Hematopoietic multipotent progenitor cell treated with erythropoietin and hydrocortisone succinate and interleukin-3 and kit ligand, for 4 days (in vitro differentiated cells): ENCODE data around the gene PRPF31.
"Not testable (repeated sequence)": the region's sequence is repeated elsewhere in the genome, so short reads cannot be mapped to it uniquely, and the experiment has no call there.

ENCODE experiments used
- DNase-seq: peaks from one replicate; pipeline ENCODE4 v3.0.0-alpha.2; 2015

Gene PRPF31

GRCh38 chr19:54115109-54116063 lies at the start of gene PRPF31, which contains the start of gene TFPT:
Gene PRPF31, plus strand, starts transcription at chr19:54115754. Its CDS starts 2,525 bp downstream, at chr19:54118279.
Gene TFPT, minus strand, starts transcription at chr19:54115657. Its CDS starts 388 bp downstream, at chr19:54115269.
- DNase-seq, result peak; percentile 99

- no peak for DNase-seq
Observed at GRCh38 chr19:54069470-54069869, 46.1 kb upstream of the PRPF31 start.

GRCh38 chr19:54073829-54074228 lies 41.7 kb upstream of the PRPF31 start:
- no peak for DNase-seq

GRCh38 chr19:54074851-54075250 lies 40.7 kb upstream of the PRPF31 start:
- no peak for DNase-seq

GRCh38 chr19:54077334-54077733 lies 38.2 kb upstream of the PRPF31 start:
- peak; percentile 67 for DNase-seq

DNA sequence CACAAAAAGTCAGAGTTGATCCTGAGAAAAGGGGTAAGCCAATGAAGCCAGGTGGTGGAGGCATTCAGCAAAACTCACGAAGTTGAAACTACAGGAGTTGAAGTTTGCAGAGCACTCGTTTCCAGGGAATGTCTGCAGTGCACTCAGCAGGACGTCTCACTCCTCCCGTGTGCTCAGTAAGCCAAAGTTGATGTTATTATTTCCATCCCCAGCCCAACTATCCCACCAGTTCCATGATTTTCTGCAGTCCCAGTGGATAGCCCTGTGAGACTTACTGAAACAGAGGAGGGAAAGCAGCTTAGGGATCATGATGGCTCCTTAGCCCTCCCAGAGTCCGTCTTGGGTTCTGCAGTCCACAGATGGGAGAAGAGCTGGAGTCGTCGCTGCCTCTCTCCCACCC lies 34.5 kb upstream of the PRPF31 start, which contains the start of gene TARM1:
TSS of gene TARM1 (minus strand) at position 334 of the 400 bp plus-strand sequence. CDS start at position 309, 25 bp downstream.
- no peak for DNase-seq

GRCh38 chr19:54084410-54084809 lies 31.1 kb upstream of the PRPF31 start:
- no peak for DNase-seq

- peak; percentile 56 for DNase-seq
Observed at GRCh38 chr19:54094426-54095000, 21.0 kb upstream of the PRPF31 start.

- no peak for DNase-seq
Observed at GRCh38 chr19:54095136-54095858, 20.3 kb upstream of the PRPF31 start.

DNA sequence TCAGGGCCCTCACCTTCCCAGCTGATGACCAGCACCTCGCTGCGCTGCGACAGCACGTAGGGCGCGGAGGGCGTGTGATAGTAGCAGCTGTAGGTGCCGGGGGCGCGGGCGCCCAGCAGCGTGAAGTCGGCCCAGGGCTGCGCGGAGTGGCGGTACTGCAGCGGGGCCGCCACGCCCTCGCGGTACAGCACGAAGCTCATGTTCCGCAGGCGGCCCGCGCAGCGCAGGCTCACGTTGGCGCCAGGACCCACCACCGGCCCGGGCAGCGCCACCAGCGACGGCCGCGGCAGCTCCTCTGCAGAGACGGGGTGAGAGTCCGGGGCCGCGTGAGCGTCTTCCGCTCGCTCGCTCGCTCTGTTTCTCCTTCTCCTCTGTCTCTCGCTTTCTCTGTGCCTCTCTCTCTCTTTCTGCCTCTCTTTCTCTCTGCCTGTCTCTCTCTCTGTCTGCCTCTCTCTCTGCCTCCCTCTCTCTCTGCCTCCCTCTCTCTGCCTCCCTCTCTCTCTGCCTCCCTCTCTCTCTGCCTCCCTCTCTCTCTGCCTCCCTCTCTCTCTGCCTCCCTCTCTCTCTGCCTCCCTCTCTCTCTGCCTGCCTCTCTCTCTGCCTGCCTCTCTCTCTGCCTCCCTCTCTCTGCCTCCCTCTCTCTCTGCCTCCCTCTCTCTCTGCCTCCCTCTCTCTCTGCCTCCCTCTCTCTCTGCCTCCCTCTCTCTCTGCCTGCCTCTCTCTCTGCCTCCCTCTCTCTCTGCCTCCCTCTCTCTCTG lies 19.5 kb upstream of the PRPF31 start:
- peak; percentile 70 for DNase-seq

DNA sequence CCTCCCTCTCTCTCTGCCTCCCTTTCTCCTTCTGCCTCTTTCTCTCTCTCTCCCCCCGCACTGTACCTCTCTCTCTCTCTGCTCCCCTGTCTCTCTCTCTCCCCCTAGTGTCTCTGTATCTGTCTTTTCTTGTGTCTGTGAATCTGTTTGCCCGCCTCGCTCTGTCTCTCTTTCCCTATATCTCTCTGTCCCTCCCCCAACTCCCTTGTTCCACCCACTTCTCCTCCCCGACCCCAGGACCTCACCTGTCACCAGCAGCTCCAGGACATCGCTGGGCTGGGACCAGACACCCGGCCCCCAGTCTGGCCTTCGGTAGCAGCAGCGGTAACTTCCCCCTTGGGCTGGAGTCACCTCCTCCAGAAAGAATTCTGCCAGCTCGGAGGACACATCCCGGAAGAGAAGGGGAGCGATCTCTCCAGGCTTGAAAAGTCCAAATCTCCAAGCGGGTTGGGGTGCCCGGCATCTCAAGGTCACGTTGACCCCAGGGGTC lies 18.9 kb upstream of the PRPF31 start:
- peak; percentile 59 for DNase-seq

- DNase-seq, result no peak
Observed at GRCh38 chr19:54099190-54099902, 16.2 kb upstream of the PRPF31 start.

DNA sequence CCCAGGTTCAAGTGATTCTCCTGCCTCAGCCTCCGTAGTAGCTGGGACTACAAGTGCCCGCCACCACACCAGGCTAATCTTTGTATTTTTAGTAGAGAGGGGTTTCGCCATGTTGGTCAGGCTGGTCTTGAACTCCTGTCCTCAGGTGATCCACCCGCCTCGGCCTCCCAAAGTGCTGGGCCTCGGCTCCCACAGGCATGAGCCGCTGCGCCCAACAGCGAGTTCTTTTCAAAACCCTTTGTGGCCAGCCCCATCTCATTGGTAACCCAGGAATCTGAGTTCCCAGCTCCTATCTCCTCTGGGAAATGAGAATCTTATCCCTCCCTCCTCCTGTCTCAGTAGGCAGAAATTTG lies 15.7 kb upstream of the PRPF31 start:
- not testable (repeated sequence) for DNase-seq

DNA sequence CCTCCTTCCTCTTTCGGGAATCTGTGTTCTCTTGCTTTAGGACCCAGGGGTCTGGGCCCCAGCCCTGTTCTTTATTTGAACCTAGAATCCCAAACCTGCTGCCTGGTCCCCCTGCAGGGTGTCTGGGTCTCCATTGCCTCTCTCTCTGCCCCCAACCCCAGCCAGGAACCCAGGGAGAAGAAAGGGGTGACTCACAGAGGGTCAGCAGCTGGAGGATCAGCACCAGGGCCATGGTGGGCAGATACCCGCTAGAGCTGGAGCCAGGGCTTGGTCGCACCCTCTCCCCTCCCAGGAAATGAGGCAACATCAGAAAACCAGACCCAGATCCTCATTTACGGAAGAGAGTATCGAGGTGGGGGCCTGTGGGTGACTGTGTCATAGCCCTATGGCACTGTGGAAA lies 15.0 kb upstream of the PRPF31 start, which contains the start of gene OSCAR:
TSS of gene OSCAR (minus strand) at position 243 of the 400 bp plus-strand sequence. CDS start at position 232, 11 bp downstream.
- peak; percentile 52 for DNase-seq

DNA sequence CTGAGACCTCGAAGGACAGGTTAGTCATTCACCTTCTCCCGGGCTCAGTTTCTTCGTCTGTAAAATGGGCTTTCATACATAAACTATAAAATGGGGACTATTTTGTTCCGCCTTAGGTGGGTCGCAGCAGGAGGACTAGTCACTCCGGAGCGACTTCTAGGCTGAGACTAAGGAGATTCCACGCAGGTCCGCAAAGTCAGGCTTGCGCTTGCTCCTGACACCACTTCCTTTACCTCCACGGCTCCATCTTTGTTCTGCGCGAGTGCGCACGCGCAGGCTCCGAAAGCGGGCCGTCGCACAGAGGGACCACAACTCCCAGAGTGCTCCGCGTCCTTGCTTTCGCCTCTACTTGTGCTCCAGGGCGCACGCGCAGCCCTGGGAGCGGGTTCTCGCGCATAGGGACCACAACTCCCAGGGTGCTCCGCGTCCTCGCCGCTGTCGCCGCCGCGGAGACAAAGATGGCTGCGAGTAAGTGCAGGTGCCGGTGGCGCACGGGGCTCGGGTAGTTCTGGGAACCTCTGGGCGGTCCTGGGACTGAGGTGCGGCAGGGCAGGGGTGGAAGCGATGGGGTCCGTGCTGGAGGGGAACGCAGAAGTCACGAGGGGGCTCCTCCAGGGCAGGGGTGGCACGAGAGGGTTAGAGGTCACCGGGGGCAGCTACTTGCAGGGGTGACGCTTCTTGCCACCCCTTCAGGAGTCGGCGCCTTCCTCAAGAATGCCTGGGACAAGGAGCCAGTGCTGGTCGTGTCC lies 13.0 kb upstream of the PRPF31 start, which contains the start of gene NDUFA3:
TSS of gene NDUFA3 (plus strand) at position 435 of the 749 bp plus-strand sequence. CDS start at position 459, 24 bp downstream.
- DNase-seq, result peak; percentile 99

- DNase-seq, result no peak
Observed at GRCh38 chr19:54104998-54105715, 10.4 kb upstream of the PRPF31 start.

DNA sequence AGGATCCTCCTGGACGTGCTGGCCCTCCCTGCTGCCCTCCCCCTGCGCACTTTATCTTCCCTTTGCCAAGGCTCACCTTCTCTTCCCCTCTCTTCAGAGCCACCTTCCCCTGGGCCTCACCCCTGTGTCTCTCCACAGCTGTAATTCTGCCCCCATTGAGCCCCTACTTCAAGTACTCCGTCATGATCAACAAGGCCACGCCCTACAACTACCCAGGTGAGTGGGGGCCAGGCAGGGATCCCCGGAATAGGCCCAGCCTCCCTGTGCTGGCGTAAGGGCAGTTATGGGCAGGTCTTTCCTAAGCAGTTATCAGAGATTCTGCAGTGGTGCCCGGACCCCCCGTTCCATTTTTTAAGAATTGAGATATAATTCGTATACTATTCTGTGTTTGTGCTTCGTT lies 9.8 kb upstream of the PRPF31 start:
- no peak for DNase-seq

- no peak for DNase-seq
Observed at GRCh38 chr19:54106716-54107115, 8.8 kb upstream of the PRPF31 start.

- no peak for DNase-seq
Observed at GRCh38 chr19:54107876-54108490, 7.6 kb upstream of the PRPF31 start.
